Heart left ventricle (tissue), 13 donors: ENCODE data around the gene QRICH1.

Experiments
- POLR2A ChIP-seq, 2 donors: fragments of 450-650 bp; IDR thresholded peaks; one replicate each; pipeline ENCODE4 v1.6.1; 2017; ENCODE audit warnings: antibody characterized with exemption in 2 of 2, mild to moderate bottlenecking in 2 of 2, moderate library complexity in 2 of 2
- TF ChIP-seq, protein P1 (sequence below), 12 donors: fragments of 200-600 bp; sonication (generic) in 4 of 12; IDR thresholded peaks; one replicate each; pipeline versions ENCODE4 v1.5.0 to v1.8.0; 2018 to 2022; ENCODE audit warnings: antibody characterized with exemption in 12 of 12, mild to moderate bottlenecking in 5 of 12
- donor health status: ischemic (EF 13 %, LVEDD 7.1; RV severe dilation, severe dysfunction).
- donor health status: DM: no; HTN: yes; CAD: no.
- donor health status: DM: no; HTN: no; CAD: no.
- donor health status: ischemic (EF 25% LVEDD 6.9; RV normal size, moderate dysfunction).
- donor health status: ischemic (EF 25% LVEDD 5.7; RV mildly dilated, moderate dysfunction).
- donor health status: ischemic (EF 35%, LVEDD 5.7; RV mildly dilated, moderate dysfunction).
- donor health status: nonischemic (EF 11% LVEDD 7.7; RV severe dilation, severe dysfunction).
- donor health status: DM: yes; HTN: yes; CAD: no.
- donor health status: PGD.
- donor health status: ischemic (EF 29% LVEDD 5.4; RV normal size, mild dysfunction).
- donor health status: nonischemic (EF 23%, LVEDD 6.1; RV moderate dilation, normal function).

DNA sequence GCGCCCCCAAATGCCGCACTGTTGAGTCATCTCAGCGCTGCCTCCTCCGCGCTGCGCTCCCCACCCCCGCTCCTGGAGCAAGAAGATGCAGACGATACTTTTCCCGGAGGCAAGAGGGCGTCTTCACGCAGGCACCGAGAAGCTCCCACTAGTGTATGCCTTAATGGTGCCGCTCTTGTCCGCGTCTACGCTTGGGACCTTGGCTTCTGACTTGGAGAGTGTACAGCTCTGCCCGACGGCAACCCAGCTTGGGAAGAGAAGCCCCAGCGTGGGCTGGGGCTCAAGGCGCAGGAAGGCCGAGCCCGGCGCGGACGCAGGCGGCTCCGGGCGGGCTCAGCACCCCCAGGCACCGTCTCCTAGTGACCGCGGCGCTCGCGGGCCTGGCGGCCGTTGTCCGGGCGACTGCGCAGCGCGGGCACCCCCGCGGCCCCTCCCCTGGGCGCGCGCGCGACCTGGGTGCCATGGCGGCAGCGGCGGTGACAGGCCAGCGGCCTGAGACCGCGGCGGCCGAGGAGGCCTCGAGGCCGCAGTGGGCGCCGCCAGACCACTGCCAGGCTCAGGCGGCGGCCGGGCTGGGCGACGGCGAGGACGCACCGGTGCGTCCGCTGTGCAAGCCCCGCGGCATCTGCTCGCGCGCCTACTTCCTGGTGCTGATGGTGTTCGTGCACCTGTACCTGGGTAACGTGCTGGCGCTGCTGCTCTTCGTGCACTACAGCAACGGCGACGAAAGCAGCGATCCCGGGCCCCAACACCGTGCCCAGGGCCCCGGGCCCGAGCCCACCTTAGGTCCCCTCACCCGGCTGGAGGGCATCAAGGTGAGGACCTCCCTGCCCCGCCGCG lies 103.9 kb downstream of the QRICH1 start, which contains the start of gene P4HTM:
- TF ChIP-seq, protein P1, sequence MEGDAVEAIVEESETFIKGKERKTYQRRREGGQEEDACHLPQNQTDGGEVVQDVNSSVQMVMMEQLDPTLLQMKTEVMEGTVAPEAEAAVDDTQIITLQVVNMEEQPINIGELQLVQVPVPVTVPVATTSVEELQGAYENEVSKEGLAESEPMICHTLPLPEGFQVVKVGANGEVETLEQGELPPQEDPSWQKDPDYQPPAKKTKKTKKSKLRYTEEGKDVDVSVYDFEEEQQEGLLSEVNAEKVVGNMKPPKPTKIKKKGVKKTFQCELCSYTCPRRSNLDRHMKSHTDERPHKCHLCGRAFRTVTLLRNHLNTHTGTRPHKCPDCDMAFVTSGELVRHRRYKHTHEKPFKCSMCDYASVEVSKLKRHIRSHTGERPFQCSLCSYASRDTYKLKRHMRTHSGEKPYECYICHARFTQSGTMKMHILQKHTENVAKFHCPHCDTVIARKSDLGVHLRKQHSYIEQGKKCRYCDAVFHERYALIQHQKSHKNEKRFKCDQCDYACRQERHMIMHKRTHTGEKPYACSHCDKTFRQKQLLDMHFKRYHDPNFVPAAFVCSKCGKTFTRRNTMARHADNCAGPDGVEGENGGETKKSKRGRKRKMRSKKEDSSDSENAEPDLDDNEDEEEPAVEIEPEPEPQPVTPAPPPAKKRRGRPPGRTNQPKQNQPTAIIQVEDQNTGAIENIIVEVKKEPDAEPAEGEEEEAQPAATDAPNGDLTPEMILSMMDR (IDR thresholded peaks at IDR 0.05), result peak in 9 of 12 donors; percentile 22 to 61 (median 40)
- TF ChIP-seq POLR2A (IDR thresholded peaks at IDR 0.05), result peak in 1 of 2 donors; percentile 51
